GM12878 (cell line): Measurements from ENCODE around the gene FYB1. TPM values are rescaled to one million over a fixed set of nuclear protein-coding genes. Genes with fewer than 3 reads are reported as not detected.

ENCODE experiments used
- ATAC-seq: fragments of 200-7000 bp; cut with Tn5 transposase; 3 replicates; pipeline ENCODE4 v1.9.1; 2020; ENCODE audit warnings: mild to moderate bottlenecking, moderate library complexity
- BruUV-seq: library from RNA; stranded (reverse); fragments of 400-500 nt; replicated peaks from 2 replicates; lab custom pipeline; 2021; lab: Mats Ljungman, UMichigan
- CTCF ChIA-PET: fragments of 300-600 bp; sonication (Branson Sonifier 250); formaldehyde crosslinking; extraction: SDS; loops from one replicate; lab custom pipeline; 2021; ENCODE audit warnings: inconsistent platforms; lab: Yijun Ruan, JAX
- POLR2A ChIA-PET: fragments of 350-600 bp; formaldehyde crosslinking; extraction: SDS; loops from one replicate; lab custom pipeline; 2021; ENCODE audit warnings: inconsistent platforms; lab: Charles Lee
- RAD21 ChIA-PET: fragments of 300-600 bp; sonication (Branson Sonifier 250); formaldehyde crosslinking; loops from one replicate; lab custom pipeline; 2023; ENCODE audit warnings: antibody characterized with exemption; ENCODE audit not compliant: unreplicated experiment; lab: Charles Lee
- SMC1A ChIA-PET: fragments of 300-600 bp; sonication (Branson Sonifier 250); formaldehyde crosslinking; loops from one replicate; lab custom pipeline; 2023; ENCODE audit not compliant: unreplicated experiment, uncharacterized antibody; lab: Charles Lee
- DNase-seq: peaks from one replicate; pipeline ENCODE4 v3.0.0-alpha.2; 2011; ENCODE audit warnings: low read depth, low spot score
- FAIRE-seq: peaks from 3 replicates; lab custom pipeline; 2011; peaks lifted over from hg19 to GRCh38; lab: Jason Lieb, UNC
- H2AFZ ChIP-seq: 2 replicates; pipeline ENCODE4 v1.6.0; 2011; ENCODE audit warnings: low read depth, low read length, control low read depth; ENCODE audit not compliant: control insufficient read depth
- H3K27ac ChIP-seq: 2 replicates; pipeline ENCODE4 v1.5.1; 2011; ENCODE audit warnings: control low read depth; ENCODE audit not compliant: control insufficient read depth, insufficient read depth
- H3K27me3 ChIP-seq, 2 experiments: replicated peaks in 1 of 2; 2 replicates each; pipeline versions ENCODE4 v1.6.0 to v1.6.1; 2011; ENCODE audit warnings: low read length in 1 of 2; ENCODE audit not compliant: control insufficient read depth in 2 of 2, insufficient read depth in 2 of 2
- H3K36me3 ChIP-seq, 2 experiments: 2 replicates each; pipeline ENCODE4 v1.5.1; 2011; ENCODE audit warnings: low read length in 1 of 2; ENCODE audit not compliant: control insufficient read depth in 2 of 2, insufficient read depth in 2 of 2
- H3K4me1 ChIP-seq: 2 replicates; pipeline ENCODE4 v1.6.1; 2011; ENCODE audit warnings: mild to moderate bottlenecking, low read length, moderate library complexity, mixed read lengths; ENCODE audit not compliant: control insufficient read depth, insufficient read depth
- H3K4me2 ChIP-seq: 2 replicates; pipeline ENCODE4 v1.6.0; 2011; ENCODE audit warnings: control low read depth; ENCODE audit not compliant: control insufficient read depth, insufficient read depth
- H3K4me3 ChIP-seq: fragments of 200-600 bp; sonication (generic); 2 replicates; pipeline ENCODE4 v1.5.1; 2016
- H3K79me2 ChIP-seq: 2 replicates; pipeline ENCODE4 v1.6.0; 2011; ENCODE audit warnings: low read length; ENCODE audit not compliant: control insufficient read depth, insufficient read depth
- H3K9ac ChIP-seq: 2 replicates; pipeline ENCODE4 v1.8.0; 2011; ENCODE audit warnings: low read length, control low read depth, mixed read lengths; ENCODE audit not compliant: control insufficient read depth, insufficient read depth
- H3K9me3 ChIP-seq: replicated peaks from 3 replicates; pipeline ENCODE4 v1.5.1; 2011; ENCODE audit warnings: mild to moderate bottlenecking, low read length; ENCODE audit not compliant: control insufficient read depth, insufficient read depth
- H4K20me1 ChIP-seq: 2 replicates; pipeline ENCODE4 v1.6.0; 2011; ENCODE audit not compliant: control insufficient read depth, insufficient read depth
- CREB1 ChIP-seq: IDR thresholded peaks from 2 replicates; pipeline ENCODE4 v1.6.1; 2012; ENCODE audit warnings: low read depth, mild to moderate bottlenecking, inconsistent platforms
- ESRRA ChIP-seq: IDR thresholded peaks from 2 replicates; pipeline ENCODE4 v1.6.1; 2012; ENCODE audit warnings: mild to moderate bottlenecking, low read length, improper control_type of control experiment
- FOS ChIP-seq: IDR thresholded peaks from 3 replicates; pipeline ENCODE4 v1.6.1; 2011; ENCODE audit warnings: borderline replicate concordance; ENCODE audit not compliant: insufficient read length; ENCODE audit errors: extremely low read depth
- HDGF ChIP-seq: fragments of 450-650 bp; IDR thresholded peaks from 2 replicates; pipeline ENCODE4 v1.6.1; 2016; ENCODE audit warnings: antibody characterized with exemption
- KAT2A ChIP-seq: conservative IDR thresholded peaks from 2 replicates; pipeline ENCODE4 v1.6.1; 2011; ENCODE audit warnings: low read depth, low read length; ENCODE audit not compliant: control insufficient read depth
- LARP7 ChIP-seq: fragments of 450-650 bp; IDR thresholded peaks from 2 replicates; pipeline ENCODE4 v1.6.1; 2017; ENCODE audit warnings: mild to moderate bottlenecking
- MYC ChIP-seq: IDR thresholded peaks from 2 replicates; pipeline ENCODE4 v1.6.1; 2011; ENCODE audit warnings: mild to moderate bottlenecking, low read length, moderate library complexity, inconsistent platforms; ENCODE audit not compliant: insufficient read depth, insufficient replicate concordance, insufficient read length, severe bottlenecking
- POLR2AphosphoS2 ChIP-seq: IDR thresholded peaks from 2 replicates; pipeline ENCODE4 v1.6.1; 2011; ENCODE audit warnings: low read depth, mild to moderate bottlenecking, low read length, improper control_type of control experiment, moderate library complexity
- RBBP5 ChIP-seq: fragments of 200-600 bp; sonication (generic); conservative IDR thresholded peaks from 2 replicates; pipeline ENCODE4 v1.6.1; 2016
- SIX5 ChIP-seq: IDR thresholded peaks from 2 replicates; pipeline ENCODE4 v1.6.1; 2011; ENCODE audit warnings: mild to moderate bottlenecking, low read depth, low read length, moderate library complexity; ENCODE audit not compliant: severe bottlenecking
- SMC3 ChIP-seq: IDR thresholded peaks from 2 replicates; pipeline ENCODE4 v1.6.1; 2011; ENCODE audit warnings: low read length, improper control_type of control experiment, borderline replicate concordance
- SPI1 ChIP-seq: IDR thresholded peaks from 2 replicates; pipeline ENCODE4 v1.6.1; 2011; ENCODE audit warnings: low read depth, mild to moderate bottlenecking, low read length, moderate library complexity, borderline replicate concordance; ENCODE audit not compliant: insufficient read depth
- TAF1 ChIP-seq: IDR thresholded peaks from 2 replicates; pipeline ENCODE4 v1.6.1; 2011; ENCODE audit warnings: mild to moderate bottlenecking, low read depth, low read length, borderline replicate concordance
- TCF7 ChIP-seq: IDR thresholded peaks from 2 replicates; pipeline ENCODE4 v1.6.1; 2014; ENCODE audit warnings: antibody characterized with exemption, borderline replicate concordance
- ZNF384 ChIP-seq: IDR thresholded peaks from 2 replicates; pipeline ENCODE4 v1.6.1; 2012; ENCODE audit warnings: low read depth, mild to moderate bottlenecking, low read length, improper control_type of control experiment, borderline replicate concordance
- WGBS: methylation state at CpG from one replicate; pipeline ENCODE4 v1.1.6; 2016; ENCODE audit warnings: low lambda C conversion rate; ENCODE audit not compliant: insufficient replicate concordance, insufficient coverage; ENCODE audit errors: missing lambda C conversion rate; 5-methylcytosine and 5-hydroxymethylcytosine counted together
- in situ Hi-C: fragments of 300-500 bp; cut with MboI; formaldehyde crosslinking; loops from 9 replicates; pipeline ENCODE4 v1.14.3; 2018; ENCODE audit warnings: mixed read lengths
- intact Hi-C: fragments of 100-400 bp; cut with micrococcal nuclease; formaldehyde crosslinking; loops from one replicate; pipeline ENCODE4 v1.14.2; 2022; ENCODE audit not compliant: unreplicated experiment
- polyA plus RNA-seq, 11 experiments: library from polyadenylated mRNA; depleted of rRNA in 4 of 11; unstranded in 6 of 11; stranded (reverse) in 5 of 11; fragments of >200 nt; fragmentation: Nextera tagmentation in 4 of 11; fragmentation: Illumina TruSeq in 1 of 11; extraction: Ambion mirVana in 4 of 11; extraction: Trizol in 1 of 11; gene quantifications; 1 replicate in 1 of 11; 2 replicates in 10 of 11; pipeline versions ENCODE4 v1.2.1 to v1.2.3, GENCODE V29; 2011 to 2016; ENCODE audit warnings: inconsistent platforms in 2 of 11, missing spikeins in 2 of 11, low read depth in 1 of 11
- total RNA-seq, 4 experiments: library from RNA; depleted of rRNA in 3 of 4; stranded (reverse); fragments of >200 nt in 3 of 4; fragmentation: Illumina TruSeq in 1 of 4; extraction: Trizol in 1 of 4; gene quantifications; 2 replicates each; pipeline versions ENCODE4 v1.2.1 to v1.2.3, GENCODE V29; 2013 to 2021
- TF ChIP-seq, protein P1 (sequence below): IDR thresholded peaks from 2 replicates; pipeline ENCODE4 v1.6.1; 2011; ENCODE audit warnings: mild to moderate bottlenecking, low read depth, low read length, moderate library complexity; ENCODE audit not compliant: insufficient replicate concordance
- TF ChIP-seq, protein P2 (sequence below): fragments of 450-650 bp; IDR thresholded peaks from 2 replicates; pipeline ENCODE4 v1.6.1; 2016; ENCODE audit warnings: mild to moderate bottlenecking
- TF ChIP-seq, protein P3 (sequence below), 3 experiments: IDR thresholded peaks in 2 of 3; conservative IDR thresholded peaks in 1 of 3; 2 replicates each; pipeline ENCODE4 v1.5.1; 2011; ENCODE audit warnings: low read depth in 3 of 3, low read length in 3 of 3, mild to moderate bottlenecking in 3 of 3, control low read depth in 2 of 3, moderate library complexity in 2 of 3, inconsistent platforms in 1 of 3, mixed read lengths in 1 of 3; ENCODE audit not compliant: control insufficient read depth in 2 of 3, insufficient read depth in 1 of 3; ENCODE audit errors: extremely low read depth in 1 of 3
- TF ChIP-seq, protein P4 (sequence below): IDR thresholded peaks from 2 replicates; pipeline ENCODE4 v1.6.1; 2011; ENCODE audit warnings: borderline replicate concordance, low read depth, mild to moderate bottlenecking, moderate library complexity, mixed read lengths, low read length; ENCODE audit not compliant: insufficient read depth; ENCODE audit errors: extremely low read length

Gene FYB1
- total and polyA plus RNA-seq, 10 of the 15 experiments (the other 5 are each of a cell fraction or from before 2014, with no cell fraction given), result 0.06 to 4.3 (median 0.25) TPM; not detected in 2

DNA sequence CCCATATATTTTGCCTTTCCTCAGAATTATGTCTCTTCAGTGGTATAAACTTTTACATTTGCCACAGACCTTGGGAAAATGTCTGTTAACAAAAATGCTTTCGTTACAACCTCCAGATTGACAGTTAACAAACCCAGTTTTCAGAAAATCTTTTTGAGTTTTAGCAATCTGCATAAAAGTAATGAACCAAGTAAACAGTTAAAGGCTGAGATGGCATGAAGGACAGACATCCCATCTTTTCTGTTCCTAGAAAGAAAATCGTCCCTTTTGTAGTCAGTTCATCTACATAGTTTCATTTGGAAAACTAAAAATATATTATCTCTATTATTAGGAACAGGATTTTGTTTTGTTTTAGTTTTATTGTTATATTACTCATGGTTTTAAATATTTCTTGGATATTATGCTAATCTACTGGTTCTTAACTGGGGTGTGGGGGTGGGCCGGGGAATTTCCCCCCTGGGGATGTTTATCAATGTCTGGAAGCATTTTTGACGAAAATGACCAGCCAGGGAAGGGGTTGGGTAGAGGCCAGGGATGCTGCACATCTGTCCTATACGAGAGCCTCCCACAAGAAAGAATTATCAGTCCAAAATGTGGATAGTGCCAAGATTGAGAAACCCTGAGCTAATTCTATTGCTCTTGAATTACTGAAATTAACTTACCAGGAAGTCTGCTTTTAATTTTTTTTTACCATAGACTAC is 11.9 kb downstream of the FYB1 start:
- Histone ChIP-seq H3K27me3 (no peaks in the 10 kb centered on the region), H3K9me3 (no peaks in the 10 kb centered on the region; the same call in 2 of the 3 replicates), H3K79me2 (no peaks in the 10 kb centered on the region), H3K36me3 (no peaks in the 10 kb centered on the region), H3K4me1 (no peaks in the 10 kb centered on the region), H3K9ac (no peak overlapping the region), H2AFZ (no peak overlapping the region), H3K4me3 (no peak overlapping the region), H3K27ac (no peak overlapping the region), H4K20me1 (no peaks in the 10 kb centered on the region), H3K4me2 (no peak overlapping the region)
- POLR2A ChIA-PET, result no interaction called here
- intact Hi-C loops, result no loop called here
- RAD21 ChIA-PET, result no interaction called here
- ATAC-seq (no peak), FAIRE-seq (no peak), DNase-seq (no peak)
- in situ Hi-C loops, result no loop called here
- no TSS peak for BruUV-seq
- WGBS, result under 1% methylated on average over 5 of the region's 5 CpGs
- CTCF ChIA-PET, result no interaction called here
- SMC1A ChIA-PET, result interaction anchor here (0.6 kb wide), 1 partner anchor 76 kb away, joined by 3 read pairs; no protein-coding TSS in a partner anchor
- TF ChIP-seq, protein P1, sequence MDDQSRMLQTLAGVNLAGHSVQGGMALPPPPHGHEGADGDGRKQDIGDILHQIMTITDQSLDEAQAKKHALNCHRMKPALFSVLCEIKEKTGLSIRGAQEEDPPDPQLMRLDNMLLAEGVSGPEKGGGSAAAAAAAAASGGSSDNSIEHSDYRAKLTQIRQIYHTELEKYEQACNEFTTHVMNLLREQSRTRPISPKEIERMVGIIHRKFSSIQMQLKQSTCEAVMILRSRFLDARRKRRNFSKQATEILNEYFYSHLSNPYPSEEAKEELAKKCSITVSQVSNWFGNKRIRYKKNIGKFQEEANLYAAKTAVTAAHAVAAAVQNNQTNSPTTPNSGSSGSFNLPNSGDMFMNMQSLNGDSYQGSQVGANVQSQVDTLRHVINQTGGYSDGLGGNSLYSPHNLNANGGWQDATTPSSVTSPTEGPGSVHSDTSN, result no peak
- TF ChIP-seq ZNF384, result no peak
- TF ChIP-seq CREB1, result no peak
- TF ChIP-seq SPI1, result no peak
- no peak for TF ChIP-seq MYC
- TF ChIP-seq POLR2AphosphoS2, result no peak
- TF ChIP-seq TCF7, result no peak
- TF ChIP-seq FOS, result no peak
- TF ChIP-seq, protein P2, sequence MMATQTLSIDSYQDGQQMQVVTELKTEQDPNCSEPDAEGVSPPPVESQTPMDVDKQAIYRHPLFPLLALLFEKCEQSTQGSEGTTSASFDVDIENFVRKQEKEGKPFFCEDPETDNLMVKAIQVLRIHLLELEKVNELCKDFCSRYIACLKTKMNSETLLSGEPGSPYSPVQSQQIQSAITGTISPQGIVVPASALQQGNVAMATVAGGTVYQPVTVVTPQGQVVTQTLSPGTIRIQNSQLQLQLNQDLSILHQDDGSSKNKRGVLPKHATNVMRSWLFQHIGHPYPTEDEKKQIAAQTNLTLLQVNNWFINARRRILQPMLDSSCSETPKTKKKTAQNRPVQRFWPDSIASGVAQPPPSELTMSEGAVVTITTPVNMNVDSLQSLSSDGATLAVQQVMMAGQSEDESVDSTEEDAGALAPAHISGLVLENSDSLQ, result no peak
- TF ChIP-seq LARP7, result no peak
- no peak for TF ChIP-seq ESRRA
- TF ChIP-seq, protein P3, sequence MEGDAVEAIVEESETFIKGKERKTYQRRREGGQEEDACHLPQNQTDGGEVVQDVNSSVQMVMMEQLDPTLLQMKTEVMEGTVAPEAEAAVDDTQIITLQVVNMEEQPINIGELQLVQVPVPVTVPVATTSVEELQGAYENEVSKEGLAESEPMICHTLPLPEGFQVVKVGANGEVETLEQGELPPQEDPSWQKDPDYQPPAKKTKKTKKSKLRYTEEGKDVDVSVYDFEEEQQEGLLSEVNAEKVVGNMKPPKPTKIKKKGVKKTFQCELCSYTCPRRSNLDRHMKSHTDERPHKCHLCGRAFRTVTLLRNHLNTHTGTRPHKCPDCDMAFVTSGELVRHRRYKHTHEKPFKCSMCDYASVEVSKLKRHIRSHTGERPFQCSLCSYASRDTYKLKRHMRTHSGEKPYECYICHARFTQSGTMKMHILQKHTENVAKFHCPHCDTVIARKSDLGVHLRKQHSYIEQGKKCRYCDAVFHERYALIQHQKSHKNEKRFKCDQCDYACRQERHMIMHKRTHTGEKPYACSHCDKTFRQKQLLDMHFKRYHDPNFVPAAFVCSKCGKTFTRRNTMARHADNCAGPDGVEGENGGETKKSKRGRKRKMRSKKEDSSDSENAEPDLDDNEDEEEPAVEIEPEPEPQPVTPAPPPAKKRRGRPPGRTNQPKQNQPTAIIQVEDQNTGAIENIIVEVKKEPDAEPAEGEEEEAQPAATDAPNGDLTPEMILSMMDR (IDR thresholded peaks at IDR 0.05 in 2 of 3, conservative IDR thresholded peaks at IDR 0.05 in 1 of 3; ENCODE audit: control insufficient read depth in 2 of 3, extremely low read depth in 1 of 3, insufficient read depth in 1 of 3, low read depth in 3 of 3, low read length in 3 of 3), result no peak
- no peak for TF ChIP-seq TAF1
- TF ChIP-seq, protein P4, sequence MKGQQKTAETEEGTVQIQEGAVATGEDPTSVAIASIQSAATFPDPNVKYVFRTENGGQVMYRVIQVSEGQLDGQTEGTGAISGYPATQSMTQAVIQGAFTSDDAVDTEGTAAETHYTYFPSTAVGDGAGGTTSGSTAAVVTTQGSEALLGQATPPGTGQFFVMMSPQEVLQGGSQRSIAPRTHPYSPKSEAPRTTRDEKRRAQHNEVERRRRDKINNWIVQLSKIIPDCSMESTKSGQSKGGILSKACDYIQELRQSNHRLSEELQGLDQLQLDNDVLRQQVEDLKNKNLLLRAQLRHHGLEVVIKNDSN, result no peak
- no peak for TF ChIP-seq RBBP5
- no peak for TF ChIP-seq SMC3
- TF ChIP-seq KAT2A, result no peak
- no peak for TF ChIP-seq HDGF
- TF ChIP-seq SIX5, result no peak
